CD1c-positive myeloid dendritic cell (primary cell): ENCODE data around the gene DMXL2.
"Not testable (repeated sequence)": the region's sequence is repeated elsewhere in the genome, so short reads cannot be mapped to it uniquely, and the experiment has no call there.

ENCODE experiments used
- DNase-seq: peaks from one replicate; pipeline ENCODE4 v3.0.0-alpha.2; 2016; ENCODE audit errors: extremely low spot score

The DMXL2 gene

GRCh38 chr15:51622604-51623370 lies at the start of gene DMXL2:
DMXL2 (minus strand) TSS chr15:51622771; CDS start chr15:51622545, 226 bp downstream.
- DNase-seq = peak; percentile 96

DNA sequence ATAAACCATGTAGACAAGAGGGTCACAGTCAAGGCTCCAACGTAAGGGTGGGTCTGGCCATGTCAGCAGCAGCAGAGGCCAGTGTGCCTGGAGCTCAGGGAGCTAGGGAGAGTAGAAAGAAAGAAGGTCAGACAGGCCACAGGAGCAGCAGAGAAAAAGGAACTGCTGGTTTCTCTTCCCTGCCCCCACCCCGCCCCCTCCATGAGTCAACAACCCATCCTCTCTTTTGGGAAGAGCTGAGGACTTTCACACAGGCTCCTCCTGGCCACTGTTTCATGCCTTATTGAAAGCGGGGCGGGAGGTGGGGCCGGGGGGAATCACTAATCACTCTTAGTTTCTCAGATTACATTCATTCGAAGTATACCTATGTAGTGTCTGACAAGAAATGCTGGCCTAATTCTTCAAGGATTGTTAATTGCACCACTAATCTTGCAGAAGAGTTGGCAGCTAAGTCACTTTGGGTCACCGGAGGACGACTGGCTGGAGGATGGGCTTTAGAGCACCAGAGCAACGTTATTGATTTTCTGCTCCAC lies 49.6 kb upstream of the DMXL2 start:
- peak; percentile 64 for DNase-seq

DNA sequence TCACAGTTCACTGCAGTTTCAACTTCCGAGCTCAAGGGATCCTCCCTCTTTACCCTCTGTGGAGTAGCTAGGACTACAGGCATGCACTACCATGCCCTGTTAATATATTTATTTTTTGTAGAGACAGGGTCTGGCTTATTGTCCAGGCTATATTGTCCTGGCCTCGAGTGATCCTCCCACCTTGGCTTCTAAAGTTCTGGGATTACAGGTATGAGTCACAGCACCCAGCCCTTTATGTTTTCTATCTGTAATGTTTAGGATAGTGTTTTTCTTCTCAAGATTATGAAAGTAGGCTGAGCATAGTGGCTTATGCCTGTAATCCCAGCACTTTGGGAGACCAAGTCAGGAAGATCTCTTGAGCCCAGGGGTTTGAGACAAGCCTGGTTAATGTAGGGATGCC lies 46.8 kb upstream of the DMXL2 start:
- DNase-seq = no peak

DNA sequence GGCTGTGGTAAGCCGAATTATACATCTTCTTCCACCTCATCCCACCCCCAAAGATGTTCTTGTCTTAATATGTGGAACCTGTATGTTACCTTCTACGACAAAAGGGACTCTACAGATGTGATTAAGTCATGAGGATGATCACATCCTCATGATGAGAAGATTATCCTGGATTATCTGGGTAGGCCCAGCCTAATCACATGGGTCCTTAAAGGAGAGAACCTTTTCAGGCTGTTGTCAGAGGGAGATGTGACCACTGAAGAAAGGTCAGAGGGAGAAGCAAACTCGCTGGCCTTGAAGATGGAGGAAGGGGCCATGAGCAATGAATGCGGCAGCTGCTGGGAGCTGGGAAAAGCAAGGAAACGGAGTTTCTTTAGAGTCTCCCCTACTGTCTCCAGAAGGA lies 45.9 kb upstream of the DMXL2 start:
- DNase-seq = no peak

DNA sequence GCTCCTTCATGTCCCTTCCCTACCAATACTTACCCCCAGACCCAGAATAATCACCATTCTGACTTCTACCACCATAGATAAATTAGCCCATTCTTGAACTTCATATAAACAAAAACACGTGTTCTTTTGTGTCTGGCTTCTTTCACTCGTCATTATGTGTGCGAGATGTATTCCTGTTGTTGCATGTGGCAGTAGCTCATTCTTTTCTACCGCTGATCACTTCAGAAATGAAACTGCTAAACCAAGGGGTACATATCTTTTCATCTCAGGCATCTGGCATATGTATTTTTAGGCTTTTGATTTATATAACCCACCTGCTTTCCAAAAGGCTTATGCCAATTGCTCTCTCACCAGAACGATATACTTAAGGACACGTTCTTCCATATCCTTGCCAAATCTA lies 44.9 kb upstream of the DMXL2 start:
- no peak for DNase-seq

- DNase-seq = no peak
Measured at GRCh38 chr15:51661072-51661471, 38.5 kb upstream of the DMXL2 start.

DNA sequence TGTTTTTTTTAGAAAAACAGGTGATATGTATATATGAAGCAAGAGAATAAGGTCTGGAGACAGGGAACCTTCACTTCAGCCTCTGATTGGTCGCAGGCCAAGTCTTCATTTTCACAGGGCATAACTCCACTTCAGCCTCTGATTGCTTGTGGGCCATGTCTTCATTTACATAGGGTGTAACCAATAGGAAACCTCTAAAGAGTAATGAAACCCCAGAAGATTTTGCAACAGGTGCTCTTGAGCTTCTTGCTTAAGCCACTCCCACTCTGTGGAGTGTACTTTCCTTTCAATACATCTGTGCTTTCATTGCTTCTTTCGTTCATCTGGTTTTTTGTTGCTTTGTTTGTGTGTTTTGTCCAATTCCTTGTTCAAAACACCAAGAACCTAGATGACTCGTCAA lies 36.1 kb upstream of the DMXL2 start:
- peak; percentile 32 for DNase-seq

DNA sequence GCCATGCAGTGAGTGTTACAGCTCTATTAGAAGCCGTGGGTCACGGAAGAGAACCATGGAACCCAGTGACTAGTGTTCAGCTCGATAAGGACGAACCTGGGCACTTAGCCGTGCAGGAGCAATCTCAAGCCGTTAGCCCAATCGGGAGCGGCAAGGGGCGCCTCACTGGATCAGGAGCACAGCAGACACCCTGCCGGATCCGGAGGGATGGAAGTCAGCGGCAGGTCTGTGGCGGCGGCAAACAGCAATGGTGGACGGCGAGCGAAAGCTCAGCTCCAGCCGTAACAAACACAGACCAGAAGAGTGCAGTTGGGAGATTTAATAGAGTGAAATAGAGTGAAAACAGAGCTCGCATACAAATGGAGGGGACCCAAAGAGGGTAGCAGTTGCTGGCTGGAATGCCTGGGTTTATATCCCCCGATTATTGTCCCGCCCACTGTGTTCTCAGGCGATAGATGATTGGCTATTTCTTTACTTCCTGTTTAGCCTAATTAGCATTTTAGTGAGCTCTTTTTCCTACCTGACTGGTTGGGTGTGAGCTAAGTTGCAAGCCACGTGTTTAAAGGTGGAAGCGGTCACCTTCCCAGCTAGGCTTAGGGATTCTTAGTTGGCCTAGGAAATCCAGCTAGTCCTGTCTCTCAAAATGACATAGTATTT lies 33.0 kb upstream of the DMXL2 start:
- DNase-seq = not testable (repeated sequence)

GRCh38 chr15:51652084-51652668 lies 29.6 kb upstream of the DMXL2 start:
- DNase-seq = no peak

DNA sequence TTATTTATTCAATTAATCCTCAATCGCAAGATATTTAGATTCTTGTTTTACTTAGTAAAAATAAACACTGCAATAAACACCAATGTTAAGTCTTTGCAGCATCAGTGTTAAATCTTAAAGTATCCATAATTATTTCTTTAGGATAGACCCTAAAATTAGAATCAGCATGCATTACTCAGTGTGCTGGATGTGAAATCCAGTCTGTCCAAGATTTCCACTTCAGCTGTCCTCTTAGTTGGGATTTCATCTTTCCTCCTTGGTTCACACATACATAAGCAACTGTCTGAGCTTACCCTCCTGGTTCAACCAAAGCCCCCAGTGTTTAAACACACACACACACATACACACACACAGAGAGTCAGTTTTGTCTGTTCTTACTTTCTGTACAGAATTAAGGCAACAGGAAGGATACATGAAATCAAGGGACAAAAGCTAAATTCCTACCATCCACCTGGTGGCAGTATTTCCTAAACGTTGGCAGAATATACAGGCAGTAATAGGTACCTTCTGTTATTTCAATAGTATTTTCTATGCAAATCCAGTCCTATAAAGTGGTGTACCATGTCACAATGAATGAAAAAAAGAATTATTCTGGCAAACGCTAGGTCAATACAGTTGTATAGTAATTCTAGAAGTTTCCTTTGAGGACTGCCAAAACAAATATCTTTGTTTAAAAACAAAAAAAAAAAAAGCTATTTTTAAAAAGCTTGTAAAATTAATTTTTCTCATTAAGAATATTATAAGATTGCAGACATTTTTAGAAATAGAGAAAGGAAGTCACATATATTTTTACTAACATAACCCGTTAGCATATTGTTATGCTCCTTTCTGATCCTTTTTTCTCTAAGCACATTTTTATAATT lies 27.3 kb upstream of the DMXL2 start:
- DNase-seq = peak; percentile 87

DNA sequence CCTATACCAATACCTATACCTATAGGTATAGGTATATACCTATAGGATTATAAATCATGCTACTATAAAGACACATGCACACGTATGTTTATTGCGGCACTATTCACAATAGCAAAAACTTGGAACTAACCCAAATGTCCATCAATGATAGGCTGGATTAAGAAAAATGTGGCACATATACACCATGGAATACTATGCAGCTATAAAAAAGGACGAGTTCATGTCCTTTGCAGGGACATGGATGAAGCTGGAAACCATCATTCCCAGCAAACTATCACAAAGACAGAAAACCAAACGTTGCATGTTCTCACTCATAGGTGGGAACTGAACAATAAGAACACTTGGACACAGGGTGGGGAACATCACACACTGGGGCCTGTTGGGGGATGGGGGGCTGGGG lies 26.1 kb upstream of the DMXL2 start:
- not testable (repeated sequence) for DNase-seq

DNA sequence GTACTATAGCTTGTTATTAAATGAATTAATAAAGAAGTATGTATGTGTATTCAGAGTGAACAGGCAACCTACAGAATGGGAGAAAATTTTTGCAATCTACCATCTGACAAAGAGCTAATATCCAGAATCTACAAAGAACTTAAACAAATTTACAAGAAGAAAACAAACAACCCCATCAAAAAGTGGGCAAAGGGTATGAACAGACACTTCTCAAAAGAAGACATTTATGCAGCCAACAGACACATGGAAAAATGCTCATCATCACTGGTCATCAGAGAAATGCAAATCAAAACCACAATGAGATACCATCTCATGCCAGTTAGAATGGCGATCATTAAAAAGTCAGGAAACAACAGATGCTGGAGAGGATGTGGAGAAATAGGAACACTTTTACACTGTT lies 25.5 kb upstream of the DMXL2 start:
- not testable (repeated sequence) for DNase-seq

- DNase-seq = peak; percentile 76
Measured at GRCh38 chr15:51647128-51647562, 24.6 kb upstream of the DMXL2 start.

DNA sequence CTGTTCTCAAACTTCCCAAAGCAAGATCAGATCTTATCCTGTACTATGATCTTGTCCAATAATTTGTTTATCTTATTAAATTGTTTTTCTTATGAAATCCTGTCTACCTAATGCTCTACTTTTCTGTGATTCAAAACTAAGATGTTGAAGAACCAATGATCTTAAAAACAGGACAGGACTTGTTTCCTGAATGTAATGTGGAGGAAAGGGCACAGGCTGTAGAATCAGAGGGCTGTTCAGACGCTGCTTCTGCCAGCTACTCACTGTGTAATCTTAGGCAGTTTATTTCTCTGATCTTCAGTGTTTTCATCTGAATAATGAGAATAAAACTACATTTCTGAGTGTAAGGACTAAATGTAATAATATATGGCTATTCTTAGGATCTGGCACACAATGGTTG lies 20.1 kb upstream of the DMXL2 start:
- no peak for DNase-seq

DNA sequence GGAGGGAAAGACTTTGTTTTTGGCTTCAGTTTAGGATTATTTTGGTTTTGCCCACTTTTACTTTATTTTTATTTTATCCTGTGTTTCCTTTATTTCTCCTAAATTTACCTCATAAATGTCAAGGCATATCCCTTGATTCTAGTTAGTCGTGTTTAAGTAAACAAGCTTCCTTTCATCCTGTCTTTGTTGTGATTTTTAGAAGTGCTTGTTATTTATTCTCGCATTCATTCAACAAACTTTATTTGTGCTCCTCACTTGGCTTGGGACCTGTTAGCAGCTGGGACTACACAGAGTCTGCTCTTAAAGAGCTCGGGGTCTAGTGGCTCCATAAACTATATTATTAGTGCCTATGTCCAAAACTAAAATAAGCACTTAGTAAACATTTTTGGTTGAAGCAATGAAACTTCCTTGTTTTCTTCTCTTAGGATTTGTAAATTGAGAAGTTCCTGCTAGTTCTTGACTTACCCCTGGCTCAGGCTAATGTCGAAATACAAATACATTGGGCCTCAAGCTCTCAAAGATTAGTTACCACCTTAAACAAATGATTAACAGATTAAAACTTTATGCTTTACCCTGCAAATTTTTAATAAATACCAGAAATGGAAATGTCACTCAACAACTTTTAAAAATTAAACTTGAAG lies 19.0 kb upstream of the DMXL2 start:
- peak; percentile 54 for DNase-seq

GRCh38 chr15:51634591-51635198 lies 12.1 kb upstream of the DMXL2 start:
- DNase-seq = peak; percentile 92

- DNase-seq = peak; percentile 97
Measured at GRCh38 chr15:51629612-51630011, 7.0 kb upstream of the DMXL2 start.

DNA sequence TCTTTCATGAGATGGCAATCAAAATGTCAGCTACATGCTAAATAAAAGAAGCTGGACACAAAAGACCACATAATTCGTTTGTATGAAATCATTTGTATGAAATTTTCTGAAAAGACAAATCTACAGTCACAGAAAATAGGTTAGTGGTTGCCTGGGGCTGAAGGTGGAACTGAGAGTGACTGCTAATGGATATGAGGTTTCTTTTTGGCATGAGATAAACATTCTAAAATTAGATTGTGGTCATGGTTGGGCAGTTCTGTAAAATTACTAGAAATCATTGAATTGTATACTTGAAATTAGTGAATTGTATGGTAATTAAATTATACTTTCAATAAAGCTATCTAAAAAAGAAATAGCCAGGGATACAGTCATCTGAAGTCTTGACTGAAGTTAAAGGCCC lies 2.7 kb upstream of the DMXL2 start:
- DNase-seq = peak; percentile 86

DNA sequence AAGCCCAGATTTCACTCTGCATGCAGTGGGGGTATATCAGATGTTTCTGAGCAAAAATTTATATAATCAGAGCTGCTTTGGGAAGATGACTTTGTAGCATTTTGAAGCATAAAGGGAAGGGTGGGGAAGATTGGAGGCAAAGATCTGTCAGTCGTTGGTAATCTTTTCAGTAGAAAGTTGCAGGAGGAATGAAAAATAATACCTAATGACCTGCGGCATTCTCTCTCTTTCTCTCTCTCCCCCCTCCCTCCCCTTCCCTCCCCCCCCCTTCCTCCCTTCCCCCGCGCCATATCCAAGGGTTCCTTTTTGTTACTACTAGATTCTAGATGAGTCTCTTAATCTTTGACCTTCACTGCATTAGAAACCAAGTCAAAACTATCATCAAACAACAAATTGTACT lies 1.5 kb upstream of the DMXL2 start:
- DNase-seq = no peak

GRCh38 chr15:51623386-51623938 lies 891 bp upstream of the DMXL2 start:
- DNase-seq = peak; percentile 90
